HepG2 (cell line): ENCODE results near the gene SYT7. TPM values are rescaled to one million over a fixed set of nuclear protein-coding genes. Genes with fewer than 3 reads are reported as not detected.
A peak's percentile ranks its signal among the peaks of the same experiment; 100 is the strongest.

Experiments
- ATAC-seq: fragments of 200-7000 bp; cut with Tn5 transposase; 3 replicates; pipeline ENCODE4 v1.9.1; 2020; ENCODE audit warnings: mild to moderate bottlenecking, moderate library complexity
- BruUV-seq: library from RNA; stranded (reverse); fragments of 400-500 nt; replicated peaks from 2 replicates; lab custom pipeline; 2021; lab: Mats Ljungman, UMichigan
- CTCF ChIA-PET: fragments of 300-600 bp; formaldehyde crosslinking; extraction: SDS; loops from one replicate; lab custom pipeline; 2021; ENCODE audit warnings: low total read pairs, inconsistent platforms, low intra/inter-chr PET ratio; lab: Yijun Ruan, JAX
- POLR2A ChIA-PET: fragments of 350-600 bp; sonication (Branson Sonifier 250); formaldehyde crosslinking; loops from one replicate; lab custom pipeline; 2020; ENCODE audit warnings: antibody characterized with exemption, inconsistent platforms; lab: Yijun Ruan, JAX
- DNase-seq: peaks from one replicate; pipeline ENCODE4 v3.0.0-alpha.2; 2015; ENCODE audit warnings: low spot score
- FAIRE-seq: peaks from 3 replicates; lab custom pipeline; 2011; peaks lifted over from hg19 to GRCh38; lab: Jason Lieb, UNC
- H2AFZ ChIP-seq: one replicate; pipeline ENCODE4 v1.6.1; 2011; ENCODE audit warnings: low read length, inconsistent platforms
- H3K27ac ChIP-seq: fragments of 300-600 bp; 3 replicates; pipeline ENCODE4 v1.8.0; 2011; ENCODE audit warnings: mixed run types, mild to moderate bottlenecking, mixed read lengths, low read length, inconsistent platforms; ENCODE audit not compliant: insufficient read depth; ENCODE audit errors: extremely low read length
- H3K27me3 ChIP-seq, 2 experiments: fragments of 200-600 bp in 1 of 2; 2 replicates in 1 of 2; 3 replicates in 1 of 2; pipeline versions ENCODE4 v1.6.0 to v1.8.0; 2011; ENCODE audit warnings: low read length in 2 of 2, mild to moderate bottlenecking in 2 of 2, moderate library complexity in 2 of 2, inconsistent platforms in 1 of 2; ENCODE audit not compliant: insufficient read depth in 2 of 2, control insufficient read depth in 1 of 2
- H3K36me3 ChIP-seq, 2 experiments: fragments of 200-600 bp in 1 of 2; replicated peaks in 1 of 2; 2 replicates in 1 of 2; 3 replicates in 1 of 2; pipeline versions ENCODE4 v1.5.1 to v1.8.0; 2011; ENCODE audit warnings: low read length in 2 of 2, inconsistent platforms in 1 of 2; ENCODE audit not compliant: insufficient read depth in 2 of 2, control insufficient read depth in 1 of 2
- H3K4me1 ChIP-seq: 2 replicates; pipeline ENCODE4 v1.5.1; 2012; ENCODE audit warnings: low read length, inconsistent platforms; ENCODE audit not compliant: insufficient read depth
- H3K4me2 ChIP-seq: 2 replicates; pipeline ENCODE4 v1.6.0; 2011; ENCODE audit warnings: low read depth, low read length, inconsistent platforms
- H3K4me3 ChIP-seq, 3 experiments: fragments of 200-600 bp in 1 of 3; sonication (generic), shearing (Covaris generic) in 1 of 3; replicated peaks in 1 of 3; 2 replicates each; pipeline ENCODE4 v1.5.1; 2011 to 2016; ENCODE audit warnings: low read length in 3 of 3, inconsistent platforms in 2 of 3, low read depth in 2 of 3, mild to moderate bottlenecking in 2 of 3, control low read depth in 1 of 3, mixed read lengths in 1 of 3; ENCODE audit not compliant: insufficient read depth in 1 of 3
- H3K79me2 ChIP-seq: one replicate; pipeline ENCODE4 v1.6.1; 2011; ENCODE audit warnings: low read length, inconsistent platforms; ENCODE audit not compliant: insufficient read depth
- H3K9ac ChIP-seq: 2 replicates; pipeline ENCODE4 v1.6.0; 2011; ENCODE audit warnings: mild to moderate bottlenecking, low read depth, low read length, inconsistent platforms; ENCODE audit not compliant: insufficient read depth
- H3K9me3 ChIP-seq: 2 replicates; pipeline ENCODE4 v1.5.1; 2012; ENCODE audit warnings: mild to moderate bottlenecking, low read length
- H4K20me1 ChIP-seq: 2 replicates; pipeline ENCODE4 v1.6.0; 2011; ENCODE audit warnings: inconsistent platforms, mild to moderate bottlenecking, low read length, moderate library complexity; ENCODE audit not compliant: insufficient read depth
- CAMTA2 ChIP-seq: sonication (generic); formaldehyde crosslinking; IDR thresholded peaks from 2 replicates; pipeline ENCODE4 v1.4.0; 2020; ENCODE audit warnings: mild to moderate bottlenecking, missing genetic modification reagents, borderline replicate concordance
- CCDC6 ChIP-seq: sonication (generic); formaldehyde crosslinking; IDR thresholded peaks from 2 replicates; pipeline ENCODE4 v1.8.1; 2022; ENCODE audit warnings: mild to moderate bottlenecking, missing genetic modification reagents, moderate library complexity
- JUND ChIP-seq: sonication (generic); formaldehyde crosslinking; IDR thresholded peaks from 2 replicates; pipeline ENCODE4 v1.8.0; 2022; ENCODE audit warnings: mild to moderate bottlenecking, missing genetic modification reagents
- NBN ChIP-seq: fragments of 450-650 bp; conservative IDR thresholded peaks from 2 replicates; pipeline ENCODE4 v1.6.1; 2017
- NR2C2 ChIP-seq: sonication (generic); formaldehyde crosslinking; IDR thresholded peaks from 2 replicates; pipeline ENCODE4 v1.4.0; 2020; ENCODE audit warnings: missing genetic modification reagents, mild to moderate bottlenecking, moderate library complexity, borderline replicate concordance
- RBAK ChIP-seq: sonication (generic); formaldehyde crosslinking; IDR thresholded peaks from 2 replicates; pipeline ENCODE4 v1.5.1; 2020; ENCODE audit warnings: mild to moderate bottlenecking, missing genetic modification reagents
- SALL1 ChIP-seq: sonication (generic); formaldehyde crosslinking; IDR thresholded peaks from 2 replicates; pipeline ENCODE4 v1.8.0; 2022; ENCODE audit warnings: mild to moderate bottlenecking, missing genetic modification reagents
- SETDB1 ChIP-seq: sonication (generic); formaldehyde crosslinking; IDR thresholded peaks from 2 replicates; pipeline ENCODE4 v1.5.1; 2020; ENCODE audit warnings: missing genetic modification reagents, mild to moderate bottlenecking, borderline replicate concordance
- SMARCE1 ChIP-seq: fragments of 450-650 bp; IDR thresholded peaks from 2 replicates; pipeline ENCODE4 v1.6.1; 2017; ENCODE audit warnings: borderline replicate concordance
- SRF ChIP-seq: IDR thresholded peaks from 2 replicates; pipeline ENCODE4 v1.6.1; 2011; ENCODE audit warnings: mild to moderate bottlenecking, low read depth, low read length, moderate library complexity
- ZNF230 ChIP-seq: sonication (generic); formaldehyde crosslinking; IDR thresholded peaks from 2 replicates; pipeline ENCODE4 v1.4.0; 2020; ENCODE audit warnings: mild to moderate bottlenecking, missing genetic modification reagents
- ZNF326 ChIP-seq: sonication (generic); formaldehyde crosslinking; IDR thresholded peaks from 2 replicates; pipeline ENCODE4 v1.4.0; 2020; ENCODE audit warnings: missing genetic modification reagents, borderline replicate concordance
- ZNF329 ChIP-seq: sonication (generic); formaldehyde crosslinking; IDR thresholded peaks from 2 replicates; pipeline ENCODE4 v1.9.0; 2021; ENCODE audit warnings: low read depth, mild to moderate bottlenecking, missing genetic modification reagents
- WGBS: methylation state at CpG from one replicate; pipeline ENCODE4 v1.1.6; 2017; ENCODE audit warnings: low lambda C conversion rate; 5-methylcytosine and 5-hydroxymethylcytosine counted together
- in situ Hi-C: cut with HindIII; loops from 2 replicates; pipeline ENCODE4 v1.10.0; 2017; ENCODE audit warnings: low pct_unique_long_range_greater_than_20kb; ENCODE audit not compliant: extremely low pct_ligation_motif_present
- intact Hi-C: fragments of 100-400 bp; cut with micrococcal nuclease; formaldehyde crosslinking; loops from one replicate; pipeline ENCODE4 v1.10.0; 2022; ENCODE audit not compliant: unreplicated experiment
- polyA plus RNA-seq, 8 experiments: library from polyadenylated mRNA; depleted of rRNA in 3 of 8; stranded (reverse) in 7 of 8; unstranded in 1 of 8; fragments of >200 nt; fragmentation: Illumina TruSeq in 4 of 8; extraction: Trizol in 4 of 8; gene quantifications; 2 replicates each; pipeline versions ENCODE4 v1.2.1 to v1.2.3, GENCODE V29; 2011 to 2016; ENCODE audit warnings: low read depth in 4 of 8, missing spikeins in 1 of 8, mixed read lengths in 1 of 8; ENCODE audit not compliant: insufficient read depth in 1 of 8
- total RNA-seq, 5 experiments: library from RNA; depleted of rRNA; stranded (reverse); fragments of >200 nt; fragmentation: Illumina TruSeq; extraction: Trizol; gene quantifications; 2 replicates each; pipeline ENCODE4 v1.2.3, GENCODE V29; 2016; ENCODE audit warnings: low read depth in 1 of 5
- TF ChIP-seq, protein P1 (sequence below): sonication (generic); formaldehyde crosslinking; IDR thresholded peaks from 2 replicates; pipeline ENCODE4 v1.4.0; 2020; ENCODE audit warnings: mild to moderate bottlenecking, missing genetic modification reagents
- TF ChIP-seq, protein P2 (sequence below): sonication (generic); formaldehyde crosslinking; IDR thresholded peaks from 2 replicates; pipeline ENCODE4 v1.8.1; 2023; ENCODE audit warnings: missing genetic modification reagents, inconsistent platforms, borderline replicate concordance
- TF ChIP-seq, protein P3 (sequence below): sonication (generic); formaldehyde crosslinking; IDR thresholded peaks from 2 replicates; pipeline ENCODE4 v1.8.0; 2022; ENCODE audit warnings: missing genetic modification reagents, mild to moderate bottlenecking, borderline replicate concordance

Gene SYT7
- total and polyA plus RNA-seq, 2 of the 13 experiments (the other 11 are each of a cell fraction or from before 2014, with no cell fraction given) = 1.4 to 4.4 TPM

GRCh38 chr11:61481806-61482205 is 99.1 kb downstream of the SYT7 start:
- intact Hi-C loops = no loop called here
- ChIA-PET CTCF (interaction anchor here (1.3 kb wide), 1 partner anchor 35 kb away, joined by 3 read pairs; no protein-coding TSS in a partner anchor), POLR2A (no interaction called here)
- Histone ChIP-seq H2AFZ (no peak overlapping the region), H3K4me3 (peak overlapping the region in 1 of 3 experiments; percentile 6; a peak in 1 of 6 replicates), H3K9me3 (no peaks in the 10 kb centered on the region), H4K20me1 (no peaks in the 10 kb centered on the region), H3K27me3 (peaks cover 2 to 48% of the 10 kb centered on the region in 2 experiments), H3K4me2 (peak overlapping the region; percentile 22; the same call in 1 of the 2 replicates), H3K9ac (no peak overlapping the region), H3K27ac (no peak overlapping the region), H3K79me2 (no peaks in the 10 kb centered on the region), H3K36me3 (no peaks in the 10 kb centered on the region), H3K4me1 (peaks cover 47% of the 10 kb centered on the region)
- in situ Hi-C loops = no loop called here
- BruUV-seq = no TSS peak
- 0% methylated on average over 3 of the region's 10 CpGs for WGBS
- TF ChIP-seq RBAK (CRISPR knock-in tag) (no peak), NR2C2 (CRISPR knock-in tag) (no peak), SMARCE1 (no peak), JUND (CRISPR knock-in tag) (no peak), CCDC6 (CRISPR knock-in tag) (no peak), NBN (no peak), ZNF329 (CRISPR knock-in tag) (no peak), ZNF326 (CRISPR knock-in tag) (no peak), SETDB1 (no peak), SRF (no peak), ZNF230 (no peak), SALL1 (CRISPR knock-in tag) (no peak), CAMTA2 (CRISPR knock-in tag) (no peak)
- TF ChIP-seq, protein P1, sequence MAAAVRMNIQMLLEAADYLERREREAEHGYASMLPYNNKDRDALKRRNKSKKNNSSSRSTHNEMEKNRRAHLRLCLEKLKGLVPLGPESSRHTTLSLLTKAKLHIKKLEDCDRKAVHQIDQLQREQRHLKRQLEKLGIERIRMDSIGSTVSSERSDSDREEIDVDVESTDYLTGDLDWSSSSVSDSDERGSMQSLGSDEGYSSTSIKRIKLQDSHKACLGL = no peak
- TF ChIP-seq, protein P2, sequence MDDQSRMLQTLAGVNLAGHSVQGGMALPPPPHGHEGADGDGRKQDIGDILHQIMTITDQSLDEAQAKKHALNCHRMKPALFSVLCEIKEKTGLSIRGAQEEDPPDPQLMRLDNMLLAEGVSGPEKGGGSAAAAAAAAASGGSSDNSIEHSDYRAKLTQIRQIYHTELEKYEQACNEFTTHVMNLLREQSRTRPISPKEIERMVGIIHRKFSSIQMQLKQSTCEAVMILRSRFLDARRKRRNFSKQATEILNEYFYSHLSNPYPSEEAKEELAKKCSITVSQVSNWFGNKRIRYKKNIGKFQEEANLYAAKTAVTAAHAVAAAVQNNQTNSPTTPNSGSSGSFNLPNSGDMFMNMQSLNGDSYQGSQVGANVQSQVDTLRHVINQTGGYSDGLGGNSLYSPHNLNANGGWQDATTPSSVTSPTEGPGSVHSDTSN (CRISPR knock-in tag) = no peak
- TF ChIP-seq, protein P3, sequence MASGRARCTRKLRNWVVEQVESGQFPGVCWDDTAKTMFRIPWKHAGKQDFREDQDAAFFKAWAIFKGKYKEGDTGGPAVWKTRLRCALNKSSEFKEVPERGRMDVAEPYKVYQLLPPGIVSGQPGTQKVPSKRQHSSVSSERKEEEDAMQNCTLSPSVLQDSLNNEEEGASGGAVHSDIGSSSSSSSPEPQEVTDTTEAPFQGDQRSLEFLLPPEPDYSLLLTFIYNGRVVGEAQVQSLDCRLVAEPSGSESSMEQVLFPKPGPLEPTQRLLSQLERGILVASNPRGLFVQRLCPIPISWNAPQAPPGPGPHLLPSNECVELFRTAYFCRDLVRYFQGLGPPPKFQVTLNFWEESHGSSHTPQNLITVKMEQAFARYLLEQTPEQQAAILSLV = no peak
- FAIRE-seq = no peak
- ATAC-seq = no peak; the same call in 2 of the 3 replicates
- DNase-seq = no peak
